HG03575 (cell line): ENCODE results near the gene COPS9.

Experiments used
- ATAC-seq: cut with Tn5 transposase; IDR thresholded peaks from one replicate; pipeline ENCODE4 v1.9.1; 2021; ENCODE audit not compliant: unreplicated experiment, insufficient number of reproducible peaks, low FRiP score; ENCODE audit errors: extremely low read depth

COPS9 gene

DNA sequence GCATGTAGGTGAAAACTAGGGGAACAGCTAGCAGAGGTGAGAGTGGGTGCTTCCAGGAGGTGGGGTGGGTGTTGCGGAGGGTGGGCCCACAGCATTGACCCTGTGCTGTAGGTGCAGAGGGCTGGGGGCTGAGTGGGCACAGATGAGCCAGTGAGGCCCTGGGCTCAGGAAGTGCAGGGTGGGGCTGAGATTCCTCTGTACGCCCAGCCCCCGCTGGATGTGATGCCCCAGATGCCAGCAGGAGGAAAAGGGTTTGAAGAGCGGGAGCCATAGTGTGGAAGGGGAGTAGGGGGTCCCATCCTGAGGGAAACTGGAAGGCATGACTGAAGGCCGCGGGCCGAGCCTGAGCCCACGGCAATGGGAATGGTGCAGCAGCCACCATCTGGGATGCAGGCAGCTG, 18.5 kb upstream of the COPS9 start:
- ATAC-seq: no peak

DNA sequence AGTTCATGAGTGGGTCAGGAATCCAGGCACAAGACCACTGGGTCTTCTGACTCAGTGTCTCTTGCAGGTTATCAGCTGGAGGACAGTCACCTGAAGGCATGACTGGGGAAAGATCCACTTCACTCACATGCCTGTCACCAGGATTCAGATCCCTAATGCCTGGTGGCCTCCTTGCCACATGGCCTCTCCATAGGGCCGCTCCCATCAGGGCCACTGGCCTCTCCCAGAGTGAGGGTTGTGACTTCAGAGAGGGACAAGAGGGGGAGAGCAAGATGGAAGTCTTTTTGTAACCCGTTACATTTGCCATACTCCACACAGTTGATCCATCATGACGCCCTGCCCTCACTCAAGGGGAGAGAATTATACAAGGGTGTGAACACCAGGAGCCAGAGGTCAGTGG, 17.3 kb upstream of the COPS9 start:
- ATAC-seq: no peak

DNA sequence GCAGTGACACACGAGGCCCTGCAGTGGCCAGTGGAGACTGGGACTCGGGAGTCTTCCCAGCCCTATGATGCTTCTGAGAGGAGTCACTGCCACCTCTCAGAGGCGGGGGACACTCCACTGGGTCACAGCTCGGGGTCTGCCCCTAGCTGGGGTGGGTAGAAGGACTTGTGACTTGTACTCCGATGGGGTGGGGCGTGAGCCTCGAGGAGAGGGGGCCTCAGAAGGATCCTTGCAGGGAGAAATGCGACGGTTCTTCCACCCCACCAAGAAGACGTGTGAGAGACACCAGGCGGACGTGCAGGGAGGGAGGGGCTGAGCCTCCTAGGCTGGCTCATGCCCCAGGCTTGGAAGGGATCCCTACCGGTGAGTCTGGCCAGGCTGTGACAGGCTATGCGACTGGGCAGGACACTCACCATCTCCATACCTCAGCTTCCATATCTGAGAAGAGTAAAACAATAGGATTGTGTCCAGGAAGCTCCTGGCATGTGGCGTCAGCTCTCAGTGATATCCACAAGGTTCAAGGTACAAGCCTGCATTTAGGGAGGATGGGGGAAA, 15.4 kb upstream of the COPS9 start:
- ATAC-seq: no peak

DNA sequence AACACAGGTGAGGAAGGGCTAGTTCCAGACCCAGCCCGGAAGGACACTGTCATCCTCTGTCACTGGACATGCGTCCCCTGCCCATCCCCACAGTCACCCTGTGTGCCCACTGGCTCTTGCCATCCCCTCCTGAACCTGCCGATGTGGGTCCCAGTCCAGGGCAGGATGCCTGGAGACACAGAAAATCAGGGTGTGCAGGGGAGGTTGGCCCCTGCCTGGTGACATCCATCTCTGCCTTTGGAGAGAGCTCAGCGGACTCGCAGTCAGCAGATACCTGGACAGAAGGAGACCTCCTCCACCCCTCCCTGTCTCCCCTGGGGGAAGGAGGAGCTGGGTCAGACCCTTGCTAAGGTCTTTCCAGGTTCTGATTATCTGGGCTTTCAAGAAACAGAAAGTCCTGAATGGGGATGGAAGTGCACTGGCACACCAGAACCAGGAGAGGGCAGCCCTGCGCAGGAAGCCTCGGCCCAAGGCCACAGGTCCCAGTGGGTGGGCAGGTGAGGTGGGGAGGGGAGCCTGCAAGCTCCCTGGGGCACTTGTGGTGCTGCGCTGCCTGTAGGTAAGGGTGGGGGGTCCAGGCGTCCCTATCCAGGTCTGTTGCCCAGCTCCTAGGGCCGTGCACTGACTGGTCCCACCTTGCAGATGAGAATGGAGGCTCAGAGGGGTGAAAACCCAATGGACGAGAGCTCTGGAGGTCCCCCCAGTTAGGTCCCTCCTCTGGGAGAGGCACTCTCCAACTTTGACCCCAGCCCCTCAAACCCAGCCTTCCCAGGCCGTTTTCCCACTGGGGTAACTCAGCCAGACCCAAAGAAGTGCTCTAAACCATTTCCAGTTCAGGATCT, 14.1 kb upstream of the COPS9 start:
- ATAC-seq: no peak

DNA sequence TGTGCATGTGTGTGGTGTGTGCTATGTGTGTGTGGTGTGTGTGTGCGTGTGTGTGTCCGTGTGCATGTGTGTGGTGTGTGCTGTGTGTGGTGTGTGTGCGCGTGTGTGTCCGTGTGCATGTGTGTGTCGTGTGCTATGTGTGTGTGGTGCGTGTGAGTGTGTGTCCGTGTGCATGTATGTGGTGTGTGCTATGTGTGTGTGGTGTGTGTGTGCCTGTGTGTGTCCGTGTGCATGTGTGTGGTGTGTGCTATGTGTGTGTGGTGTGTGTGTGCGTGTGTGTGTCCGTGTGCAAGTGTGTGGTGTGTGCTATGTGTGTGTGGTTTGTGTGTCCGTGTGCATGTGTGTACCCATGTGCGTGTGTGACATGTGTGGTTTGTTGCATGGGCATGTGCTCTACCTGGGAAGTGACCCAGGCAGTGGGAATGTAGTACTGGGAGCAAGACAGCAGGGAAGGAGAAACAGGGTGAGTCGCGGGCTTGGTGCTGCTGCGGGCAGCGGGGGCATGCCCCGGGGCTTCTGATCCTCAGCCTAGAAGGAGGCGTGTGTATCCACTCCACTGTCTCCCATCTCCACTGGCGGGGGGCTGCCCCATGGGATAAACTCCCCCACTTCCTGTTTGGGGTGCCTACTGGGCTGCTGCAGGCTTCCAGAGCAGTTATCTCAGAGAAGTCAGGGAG, 11.9 kb upstream of the COPS9 start:
- no peak for ATAC-seq

DNA sequence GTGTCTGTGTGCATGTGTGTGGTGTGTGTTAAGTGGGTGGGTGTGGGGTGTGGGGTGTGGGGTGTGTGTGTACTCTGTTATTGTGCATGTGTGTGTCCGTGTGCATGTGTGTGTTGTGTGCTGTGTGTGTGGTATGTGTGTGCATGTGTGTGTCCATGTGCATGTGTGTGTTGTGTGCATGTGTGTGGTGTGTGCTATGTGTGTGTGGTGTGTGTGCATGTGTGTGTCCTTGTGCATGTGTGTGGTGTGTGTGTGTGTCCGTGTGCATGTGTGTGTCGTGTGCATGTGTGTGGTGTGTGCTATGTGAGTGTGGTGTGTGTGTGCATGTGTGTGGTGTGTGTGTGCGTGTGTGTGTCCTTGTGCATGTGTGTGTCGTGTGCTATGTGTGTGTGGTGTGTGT, 11.3 kb upstream of the COPS9 start:
- no peak for ATAC-seq

DNA sequence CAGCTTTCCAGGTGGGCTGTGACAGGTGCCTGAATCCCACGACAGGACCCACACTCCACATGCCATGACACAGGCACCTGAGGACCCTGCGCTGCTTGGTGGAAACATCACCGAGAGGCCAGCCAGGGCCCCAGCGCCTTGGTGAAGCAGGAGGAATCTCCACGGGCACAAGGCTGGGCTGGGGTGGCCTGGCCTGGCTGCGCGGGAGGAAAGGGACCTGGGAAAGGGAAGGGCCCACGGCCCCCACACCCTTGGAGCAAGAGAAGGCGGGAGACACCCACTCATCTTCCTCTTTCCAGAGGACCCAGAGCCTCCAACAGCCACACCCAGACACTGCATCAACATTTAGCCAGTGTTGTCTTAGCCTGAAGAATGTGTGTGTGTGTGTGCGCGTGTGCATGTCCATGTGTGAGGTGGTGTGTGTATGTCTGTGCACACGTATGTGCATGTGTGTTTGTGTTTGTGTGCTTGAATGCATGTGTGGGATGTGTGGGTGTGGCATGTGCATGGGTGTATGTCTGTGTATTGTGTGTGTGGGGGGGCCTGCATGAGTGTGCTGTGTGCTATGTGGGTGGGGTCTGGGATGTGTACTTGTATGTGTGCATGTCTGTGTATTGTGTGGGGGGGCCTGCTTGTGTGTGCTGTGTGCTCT, 10.6 kb upstream of the COPS9 start:
- no peak for ATAC-seq

DNA sequence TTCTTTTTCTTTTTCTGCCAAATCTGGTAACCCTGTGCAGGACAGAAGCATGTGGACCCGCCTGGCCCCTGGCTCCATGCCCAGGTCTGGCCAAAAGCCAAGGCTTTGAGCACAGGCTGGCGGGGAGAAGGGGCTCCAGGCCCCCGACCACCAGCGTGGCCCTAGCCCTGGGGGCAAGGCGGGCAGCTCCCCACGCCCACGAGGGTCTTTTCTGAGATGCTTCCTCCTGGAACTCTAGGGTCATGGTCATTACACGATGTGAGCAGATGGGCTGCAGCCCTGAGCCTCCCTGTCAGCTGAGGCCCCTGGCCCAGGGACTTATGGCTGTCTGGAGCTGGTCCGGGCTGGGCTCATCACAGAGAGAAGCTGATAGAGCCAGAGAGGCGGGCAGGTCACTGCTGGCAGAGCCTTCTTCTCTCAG, 10.0 kb upstream of the COPS9 start:
- ATAC-seq: no peak

DNA sequence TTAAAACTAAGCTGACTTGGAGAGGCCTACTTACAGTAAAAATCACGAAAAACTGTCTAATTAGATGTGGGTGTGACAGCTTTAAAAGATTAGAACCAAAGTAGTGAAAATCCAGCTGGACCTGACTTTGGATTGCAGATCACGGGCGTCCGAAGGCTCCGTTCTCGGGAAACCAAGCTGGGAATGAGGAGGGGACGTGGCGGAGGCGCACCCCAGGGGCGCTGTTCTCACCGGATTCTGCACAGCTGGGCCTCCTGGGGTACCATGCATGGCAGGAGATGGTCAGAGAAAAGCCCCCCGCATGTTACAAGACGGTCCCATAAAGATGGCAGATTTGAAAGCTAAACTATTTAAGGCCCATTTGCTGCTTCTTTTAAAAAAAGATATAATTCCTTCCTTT, 9.4 kb upstream of the COPS9 start:
- ATAC-seq: no peak

DNA sequence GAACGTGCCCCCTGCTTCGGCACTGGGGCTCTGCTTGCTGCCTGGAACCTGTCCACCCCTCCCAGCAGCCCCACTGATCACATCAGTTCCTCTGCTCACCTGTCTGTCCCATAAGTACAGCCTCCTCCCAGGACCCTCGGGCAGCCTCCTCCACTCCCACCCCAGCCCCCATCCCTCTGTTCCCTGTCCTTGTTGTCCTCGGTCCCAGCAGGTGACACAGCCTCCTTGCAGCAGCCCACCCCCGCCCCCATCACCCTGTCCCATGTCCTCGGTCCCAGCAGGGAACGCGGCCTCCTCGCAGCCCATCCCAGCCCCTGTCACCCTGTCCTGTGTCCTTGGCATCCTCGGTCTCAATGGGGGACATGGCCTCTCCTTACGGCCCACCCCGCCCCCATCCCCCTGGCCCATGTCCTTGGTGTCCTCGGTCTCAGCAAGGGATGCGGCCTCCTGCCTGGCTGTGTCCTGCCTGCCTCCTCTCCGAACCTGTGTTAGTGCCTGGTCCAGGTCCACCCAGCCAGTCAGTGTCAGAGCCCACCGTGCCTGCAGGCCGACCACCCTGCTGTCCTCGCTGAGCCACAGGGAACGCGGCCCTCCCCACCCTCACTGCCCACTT, 8.7 kb upstream of the COPS9 start:
- no peak for ATAC-seq

DNA sequence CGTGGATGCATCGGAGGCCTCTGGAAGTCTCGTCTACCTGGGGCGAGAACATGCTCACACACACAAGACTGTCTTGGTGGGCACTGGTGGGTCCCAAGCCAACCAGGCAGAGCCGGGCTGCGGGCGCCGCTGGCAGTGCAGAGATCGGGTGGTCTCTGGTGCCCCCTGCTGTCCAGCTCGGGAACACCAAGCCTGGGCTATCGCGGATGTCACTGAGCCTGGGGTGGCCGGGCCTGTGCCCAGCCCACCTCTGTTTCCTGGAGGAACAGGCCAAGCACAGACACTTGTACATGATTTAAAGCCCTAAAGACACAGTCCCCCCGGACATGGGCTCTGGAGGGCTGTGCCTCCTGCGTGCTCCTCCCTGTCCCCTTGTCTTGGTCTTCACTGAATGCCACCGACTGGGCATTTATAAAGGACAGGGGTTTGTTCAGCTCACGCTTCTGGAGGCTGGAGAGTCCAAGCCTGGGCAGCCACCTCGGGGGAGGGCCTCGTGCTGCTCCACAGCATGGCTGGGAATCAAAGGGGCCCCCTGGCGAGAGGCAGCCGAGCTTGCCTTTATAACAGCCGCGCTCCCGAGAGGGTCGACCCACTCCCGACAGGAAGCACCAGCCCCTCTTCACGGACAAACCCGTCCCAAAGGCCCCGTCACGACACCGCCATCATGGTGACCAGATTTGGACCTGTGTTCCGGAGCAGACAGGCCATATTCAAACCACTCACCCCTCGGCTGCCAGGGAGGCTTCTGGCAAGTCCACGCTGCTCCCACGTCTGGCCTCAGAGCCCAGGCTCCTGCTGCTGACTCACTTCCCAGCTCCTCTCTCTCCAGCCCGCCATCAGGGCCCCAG, 7.9 kb upstream of the COPS9 start:
- ATAC-seq: no peak

DNA sequence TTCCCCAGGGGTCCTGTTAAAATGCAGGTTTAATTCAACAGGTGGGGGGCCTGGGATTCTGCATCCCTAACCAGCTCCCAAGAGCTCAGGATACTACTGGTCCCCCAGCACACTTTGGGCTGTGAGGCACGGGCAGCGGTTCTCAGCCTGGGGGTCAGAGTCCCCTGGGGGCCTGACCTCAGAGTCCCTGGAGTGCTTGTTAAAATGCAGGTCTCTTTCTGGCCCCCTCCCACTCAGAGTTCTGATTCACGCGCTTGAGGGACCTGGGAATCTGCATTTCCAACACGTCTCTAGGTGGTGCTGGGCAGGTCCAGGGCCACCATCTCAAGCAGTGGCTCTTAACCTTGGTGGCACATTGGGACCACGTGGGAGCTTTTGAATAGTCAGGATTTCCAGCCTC, 7.2 kb upstream of the COPS9 start:
- no peak for ATAC-seq

DNA sequence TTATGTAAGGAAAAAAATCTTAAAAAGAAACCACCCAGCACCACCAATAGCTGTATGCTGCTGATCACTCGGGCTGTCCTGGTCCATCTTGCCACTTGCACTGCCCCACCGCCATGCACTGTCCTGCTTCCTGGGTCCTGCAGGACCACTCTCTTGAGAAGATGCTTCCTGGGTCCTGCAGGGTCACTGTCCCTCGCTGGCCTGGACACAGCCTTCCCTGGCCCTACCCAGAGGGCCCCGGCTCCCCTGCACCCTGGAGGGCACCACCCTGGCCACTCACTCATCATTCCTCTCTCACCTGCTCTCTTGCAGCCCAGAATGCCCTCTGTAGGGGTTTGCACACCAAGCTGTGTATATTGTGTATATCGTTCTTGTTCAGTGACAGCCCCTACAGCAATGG, 6.8 kb upstream of the COPS9 start:
- ATAC-seq: no peak

DNA sequence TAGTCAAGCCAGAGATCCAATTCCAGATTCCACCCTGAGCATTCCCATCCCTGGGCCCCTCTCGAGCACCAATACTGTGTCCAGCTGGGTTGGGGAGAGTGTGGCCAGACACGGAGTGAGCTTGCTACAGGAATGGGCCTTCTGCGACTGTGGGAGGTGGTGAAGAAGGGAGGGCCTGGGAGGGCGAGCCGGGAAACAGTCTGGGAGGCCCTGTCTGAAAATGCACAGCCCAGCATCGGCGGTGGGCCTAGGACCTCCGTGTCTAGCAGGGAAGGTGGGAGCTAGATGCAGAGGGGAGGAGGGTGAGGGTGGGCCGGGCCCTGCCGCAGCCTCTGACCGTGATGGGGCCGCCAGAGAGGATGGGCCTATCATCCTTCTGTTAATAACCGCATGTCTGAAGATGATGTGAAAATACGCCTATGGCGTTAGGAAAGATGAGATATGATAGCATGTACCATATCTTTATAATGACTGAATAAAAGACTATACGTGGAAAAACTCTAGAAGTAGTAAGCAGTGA, 6.2 kb upstream of the COPS9 start:
- no peak for ATAC-seq

DNA sequence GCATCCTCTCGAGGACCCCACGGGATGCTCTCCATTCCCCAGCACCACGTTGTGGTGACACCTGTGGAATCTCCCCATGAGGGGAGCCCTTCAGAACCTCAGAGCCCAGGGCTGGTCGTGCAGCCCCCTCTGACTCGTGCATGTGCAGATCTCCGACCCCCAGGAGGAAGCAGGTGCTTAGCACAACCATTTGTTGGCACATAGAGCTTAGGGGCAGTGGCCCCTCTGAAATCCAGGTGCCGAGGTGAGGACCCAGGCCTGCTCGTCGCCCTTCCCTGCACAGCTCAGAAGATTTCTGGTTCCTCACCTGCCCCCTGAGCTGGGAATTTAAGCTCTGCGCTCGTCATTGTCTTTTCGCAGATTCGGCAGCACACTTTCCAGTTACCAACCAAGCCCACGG, 5.6 kb upstream of the COPS9 start:
- ATAC-seq: no peak

DNA sequence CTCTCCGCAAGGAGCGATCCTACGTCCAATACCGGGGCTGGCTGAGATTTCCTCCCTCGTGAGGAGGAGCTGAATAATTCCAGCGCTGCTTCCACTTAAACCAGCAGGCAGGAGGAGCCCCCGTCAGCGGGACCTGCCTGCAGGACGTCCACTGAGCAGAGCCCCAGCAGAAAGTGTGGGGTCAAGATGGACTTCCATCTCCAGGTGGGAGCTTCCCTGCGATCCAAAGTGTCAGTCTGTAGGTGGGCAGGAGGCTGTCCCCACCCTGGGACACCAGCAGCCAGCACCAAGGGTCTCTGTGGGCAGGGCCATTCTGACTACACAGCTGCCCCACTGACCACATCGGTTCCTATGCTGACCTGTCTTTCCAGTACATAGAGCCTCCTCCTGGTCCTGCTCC, 4.8 kb upstream of the COPS9 start:
- no peak for ATAC-seq

DNA sequence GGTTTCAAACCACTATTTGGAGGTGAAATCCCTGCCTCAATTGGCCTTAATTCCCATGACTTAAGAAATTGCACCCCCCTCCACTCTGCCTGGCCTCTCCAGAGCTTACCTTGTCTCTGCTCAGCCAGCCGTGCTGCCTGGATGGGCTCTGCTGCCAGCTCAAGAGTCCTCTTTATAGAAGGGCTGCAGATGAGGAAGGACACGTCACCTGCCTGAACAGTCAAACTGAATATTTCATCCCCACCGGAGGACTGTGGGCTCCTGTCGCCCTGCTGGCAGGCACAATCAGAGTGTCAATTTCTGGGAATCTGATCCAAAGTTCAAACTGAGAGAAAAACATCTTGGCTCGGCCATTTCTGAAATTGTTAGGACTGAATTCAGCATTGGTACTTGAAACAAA, 4.4 kb upstream of the COPS9 start, which contains the start of gene OTOS:
OTOS (minus strand) TSS at position 148 of the 400 bp plus-strand sequence. CDS start 332 bp downstream, outside the sequence.
- no peak for ATAC-seq

DNA sequence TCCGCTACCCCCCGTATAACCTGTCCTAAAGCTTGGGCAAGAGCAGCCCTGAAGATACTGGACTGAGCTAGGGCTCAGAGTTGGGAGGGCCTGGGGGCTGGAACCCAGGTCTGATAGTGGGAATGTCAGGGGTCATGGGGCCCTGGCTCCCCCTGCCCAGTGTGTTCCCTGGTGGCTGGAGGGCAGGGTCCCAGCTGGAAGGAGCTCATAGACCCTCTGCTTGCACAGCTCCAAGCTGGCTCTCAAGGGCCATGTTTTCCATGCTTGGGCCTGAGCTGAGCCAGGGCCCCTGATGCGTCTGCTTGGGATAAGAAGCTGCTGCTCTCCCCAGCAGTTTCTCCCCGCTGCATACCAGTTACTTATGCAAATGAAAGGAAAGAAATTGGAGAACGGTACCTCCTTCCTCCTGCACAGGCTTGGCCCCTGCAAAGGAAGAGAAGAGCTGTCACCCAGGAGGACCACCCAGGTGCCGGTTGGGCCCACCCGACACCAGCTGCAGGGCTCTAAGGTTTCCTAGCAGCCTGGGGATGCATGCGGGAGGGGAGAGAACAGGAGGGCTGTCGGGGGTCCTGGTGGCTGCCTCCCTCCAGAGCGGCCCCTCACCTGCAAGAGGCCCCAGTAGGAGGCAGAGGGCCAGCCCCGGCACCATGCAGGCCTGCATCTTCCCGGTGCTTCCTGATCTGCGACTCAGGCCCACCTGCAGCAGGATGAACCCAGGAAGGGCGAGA, 3.7 kb upstream of the COPS9 start:
- no peak for ATAC-seq
